AG08396 (cell line): ENCODE data around the gene TFF3.

ENCODE experiments used
- DNase-seq: peaks from one replicate; pipeline ENCODE4 v3.0.0; 2012; ENCODE audit warnings: low spot score, mixed read lengths

TFF3 gene

GRCh38 chr21:42289926-42290325 lies 25.3 kb downstream of the TFF3 start:
- DNase-seq, result no peak

DNA sequence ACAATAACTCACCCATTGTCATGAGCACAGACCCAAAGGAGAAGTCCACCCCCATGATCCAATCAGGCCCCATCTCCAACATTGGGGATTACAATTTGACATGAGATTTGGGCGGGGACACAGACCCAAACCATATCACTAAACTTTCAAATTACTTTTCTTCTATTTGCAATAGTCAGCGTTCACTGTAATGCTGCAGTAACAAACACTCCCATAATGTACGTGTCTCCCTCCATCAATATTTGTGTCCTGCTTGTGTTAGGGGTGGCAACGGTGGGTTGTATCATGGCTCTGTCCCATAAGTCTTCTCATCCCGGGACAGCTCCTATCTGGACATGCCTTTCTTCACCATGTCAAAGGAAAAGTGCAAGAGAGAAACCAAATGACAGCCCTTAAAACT lies 26.2 kb downstream of the TFF3 start:
- no peak for DNase-seq

GRCh38 chr21:42287193-42288083 lies 27.8 kb downstream of the TFF3 start:
- no peak for DNase-seq

DNA sequence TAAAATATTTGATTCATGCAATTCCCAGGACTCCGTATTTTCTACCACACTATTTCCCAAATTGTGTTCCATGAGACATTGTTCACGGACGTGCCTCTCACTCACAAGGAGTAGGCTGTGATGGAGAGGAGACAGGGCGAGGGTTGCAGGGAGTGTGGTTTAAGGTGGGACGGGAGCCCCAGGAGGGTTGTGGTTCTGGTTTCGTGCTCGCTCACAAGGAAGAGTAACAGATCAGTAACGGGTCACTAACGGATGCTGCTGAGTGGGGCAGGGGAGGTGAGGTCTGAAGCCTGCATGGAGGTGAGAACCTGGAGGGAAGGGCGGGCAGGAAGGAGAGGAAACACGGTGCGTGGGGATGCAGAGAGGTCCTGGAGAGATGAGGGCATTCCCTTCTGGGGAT lies 28.8 kb downstream of the TFF3 start:
- no peak for DNase-seq

- DNase-seq, result no peak
Observed at GRCh38 chr21:42285569-42286245, 29.5 kb downstream of the TFF3 start.

GRCh38 chr21:42282715-42283114 lies 32.5 kb downstream of the TFF3 start:
- DNase-seq, result no peak

DNA sequence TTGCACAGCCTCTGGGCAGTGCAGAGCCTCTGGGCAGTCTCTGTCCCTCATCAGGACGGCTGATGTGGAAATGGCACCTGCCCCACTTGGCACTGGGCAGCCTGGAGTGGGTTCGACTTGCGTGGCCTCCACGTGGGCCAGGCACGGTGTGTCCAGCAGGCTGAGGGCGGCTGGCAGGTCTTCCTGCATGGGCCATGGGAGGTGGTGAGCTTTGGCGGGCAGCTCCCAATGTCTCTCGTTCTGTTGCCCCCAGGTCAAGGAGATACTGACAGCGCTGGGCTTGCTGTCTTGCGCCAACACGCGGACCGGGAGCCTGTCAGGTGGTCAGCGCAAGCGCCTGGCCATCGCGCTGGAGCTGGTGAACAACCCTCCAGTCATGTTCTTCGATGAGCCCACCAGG lies 33.2 kb downstream of the TFF3 start:
- no peak for DNase-seq

- no peak for DNase-seq
Observed at GRCh38 chr21:42281181-42281680, 34.0 kb downstream of the TFF3 start.

DNA sequence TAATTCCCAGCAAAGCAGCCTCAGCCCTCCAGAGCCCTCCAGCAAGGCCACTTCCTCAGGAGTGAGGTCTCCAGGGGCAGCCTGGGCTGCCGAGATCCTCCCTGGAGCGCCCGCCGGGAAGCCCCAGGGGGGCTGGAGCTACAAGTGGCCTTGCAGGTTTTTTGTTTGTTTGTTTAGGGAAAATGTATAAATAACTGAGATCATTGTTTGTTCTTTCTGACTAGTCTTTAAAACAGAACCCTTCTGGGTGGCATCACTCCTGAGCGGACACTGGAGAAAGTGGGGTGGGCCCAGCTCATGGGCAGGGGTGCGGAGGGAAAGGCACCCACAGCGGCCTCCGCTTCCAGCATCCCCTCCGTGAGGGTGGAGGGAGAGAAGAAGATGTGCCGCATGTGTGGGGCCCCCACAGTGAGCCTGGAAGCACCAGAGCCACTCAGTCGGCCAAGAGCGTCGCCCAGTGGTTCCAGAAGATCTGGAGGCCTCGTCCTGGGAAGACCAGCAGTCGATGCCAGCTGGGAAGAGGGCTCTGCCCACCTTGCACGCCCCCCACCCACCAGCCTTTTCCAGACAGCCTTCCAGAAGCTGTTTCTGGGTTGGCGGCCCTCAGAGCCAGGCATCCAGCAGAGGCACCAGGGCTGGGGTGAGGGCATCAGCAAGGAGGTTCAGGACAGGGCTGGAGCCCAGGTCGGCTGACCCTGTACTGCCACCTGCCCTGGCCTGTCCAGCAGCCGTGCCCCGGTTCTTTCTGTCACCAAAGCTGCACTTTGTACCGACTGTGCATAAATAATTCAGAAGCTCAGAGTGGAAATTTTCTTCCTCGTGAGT lies 34.6 kb downstream of the TFF3 start:
- no peak for DNase-seq

GRCh38 chr21:42279888-42280287 lies 35.3 kb downstream of the TFF3 start:
- DNase-seq, result no peak

- no peak for DNase-seq
Observed at GRCh38 chr21:42279341-42279871, 35.8 kb downstream of the TFF3 start.

GRCh38 chr21:42278451-42279149 lies 36.6 kb downstream of the TFF3 start:
- no peak for DNase-seq

GRCh38 chr21:42277593-42277992 lies 37.6 kb downstream of the TFF3 start:
- no peak for DNase-seq

GRCh38 chr21:42276526-42277154 lies 38.6 kb downstream of the TFF3 start:
- DNase-seq, result no peak

DNA sequence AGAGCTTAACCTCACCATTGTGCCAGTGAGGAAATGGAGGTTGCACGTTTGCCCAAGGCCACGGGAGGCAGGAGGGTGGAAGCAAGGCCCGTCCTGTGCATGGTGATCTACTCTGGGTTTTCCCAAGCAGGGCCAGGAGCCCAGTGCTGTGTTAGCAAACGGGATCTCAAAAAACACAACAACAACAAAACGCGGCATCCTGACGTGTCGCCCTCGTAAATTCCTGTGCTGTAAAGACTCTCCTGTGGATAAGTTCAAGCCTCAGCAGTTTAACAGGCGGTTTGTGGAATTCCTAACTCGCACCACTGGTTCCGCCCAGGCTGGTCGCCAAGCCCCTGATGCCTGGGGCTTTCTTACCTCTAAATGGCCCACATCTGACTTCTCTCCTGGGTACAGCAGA lies 39.1 kb downstream of the TFF3 start:
- DNase-seq, result no peak

DNA sequence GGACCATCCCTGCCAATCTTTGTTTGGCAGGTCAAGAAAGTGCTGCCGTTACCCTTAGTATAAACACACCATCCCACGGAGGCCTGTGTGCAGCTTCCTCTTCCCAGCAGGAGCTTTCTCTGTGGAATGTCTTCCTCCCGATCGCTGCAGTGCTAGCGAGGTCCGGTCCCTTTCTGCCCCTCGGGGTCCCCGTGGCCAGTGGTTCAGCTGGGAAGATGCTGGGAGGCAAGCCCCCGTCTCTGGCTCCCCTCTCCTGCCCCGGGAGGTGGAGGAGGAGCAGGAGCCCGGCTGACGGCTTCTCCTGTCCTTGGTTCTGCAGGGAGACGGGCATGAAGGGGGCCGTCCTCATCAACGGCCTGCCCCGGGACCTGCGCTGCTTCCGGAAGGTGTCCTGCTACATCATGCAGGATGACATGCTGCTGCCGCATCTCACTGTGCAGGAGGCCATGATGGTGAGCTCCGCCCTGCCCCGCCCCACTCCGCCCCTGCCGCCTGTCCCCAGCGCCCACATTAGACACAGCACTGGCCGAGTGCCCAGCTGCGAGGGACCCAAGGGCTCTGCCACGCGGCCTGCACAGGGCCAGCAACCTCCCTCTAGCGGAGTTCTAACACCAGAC lies 42.1 kb downstream of the TFF3 start:
- DNase-seq, result no peak

- no peak for DNase-seq
Observed at GRCh38 chr21:42272109-42272962, 42.9 kb downstream of the TFF3 start.

DNA sequence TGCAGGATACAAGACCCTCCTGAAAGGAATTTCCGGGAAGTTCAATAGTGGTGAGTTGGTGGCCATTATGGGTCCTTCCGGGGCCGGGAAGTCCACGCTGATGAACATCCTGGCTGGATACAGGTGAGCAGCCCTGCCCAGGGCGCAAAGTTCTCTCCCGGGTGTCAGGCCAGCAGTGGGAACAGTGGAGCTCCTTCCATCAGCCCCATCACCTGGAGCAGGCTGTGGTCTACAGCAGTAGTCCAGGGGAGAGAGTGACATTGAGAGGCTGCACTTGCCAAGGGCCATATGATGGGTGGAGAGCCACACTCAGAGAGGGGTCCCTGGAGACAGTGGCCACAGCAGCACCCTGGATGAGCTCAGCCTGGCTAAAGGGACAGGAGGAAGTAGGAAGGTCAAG lies 44.1 kb downstream of the TFF3 start:
- DNase-seq, result no peak

GRCh38 chr21:42269386-42269785 lies 45.8 kb downstream of the TFF3 start:
- DNase-seq, result no peak
